HEK293 (cell line): ENCODE measurements around the gene IRX6.

Experiments
- CTCF ChIA-PET: fragments of 350-600 bp; formaldehyde crosslinking; extraction: SDS; loops from one replicate; lab custom pipeline; 2021; ENCODE audit warnings: antibody characterized with exemption; lab: Yijun Ruan, JAX
- POLR2A ChIA-PET: fragments of 300-600 bp; formaldehyde crosslinking; extraction: SDS; loops from one replicate; lab custom pipeline; 2020; ENCODE audit warnings: antibody characterized with exemption, inconsistent platforms; lab: Yijun Ruan, JAX
- H3K27ac ChIP-seq: fragments of 200-500 bp; sonication (Bioruptor generic); 2 replicates; pipeline ENCODE4 v1.5.1; 2014; ENCODE audit warnings: low read depth, low read length, control low read depth, inconsistent platforms; ENCODE audit errors: extremely low read depth
- H3K36me3 ChIP-seq, 2 experiments: fragments of 200-500 bp in 1 of 2; sonication (Bioruptor generic) in 1 of 2; 1 replicate in 1 of 2; 2 replicates in 1 of 2; pipeline ENCODE4 v1.5.1; 2014 to 2017; ENCODE audit warnings: inconsistent platforms in 2 of 2, low read length in 2 of 2; ENCODE audit not compliant: control insufficient read depth in 2 of 2, insufficient read depth in 1 of 2
- H3K4me1 ChIP-seq: fragments of 200-500 bp; sonication (Bioruptor generic); 2 replicates; pipeline ENCODE4 v1.5.1; 2014; ENCODE audit warnings: mild to moderate bottlenecking, low read length, inconsistent platforms; ENCODE audit not compliant: control insufficient read depth, insufficient read depth
- H3K4me3 ChIP-seq: 2 replicates; pipeline ENCODE4 v1.5.1; 2011; ENCODE audit warnings: low read depth, mild to moderate bottlenecking, control low read depth, low read length, moderate library complexity
- H3K9me3 ChIP-seq: fragments of 200-500 bp; sonication (Bioruptor generic); 2 replicates; pipeline ENCODE4 v1.5.1; 2014; ENCODE audit warnings: low read depth, low read length, inconsistent platforms; ENCODE audit not compliant: control insufficient read depth, insufficient read depth
- BCL11B ChIP-seq: fragments of 450-650 bp; formaldehyde crosslinking; IDR thresholded peaks from 2 replicates; pipeline ENCODE4 v1.5.1; 2016; ENCODE audit warnings: low read depth, missing biosample characterization, missing genetic modification characterization
- HOXA7 ChIP-seq: sonication (generic); formaldehyde crosslinking; IDR thresholded peaks from 2 replicates; pipeline ENCODE4 v1.8.1; 2022; ENCODE audit warnings: missing genetic modification reagents, borderline replicate concordance
- MYNN ChIP-seq: fragments of 450-650 bp; formaldehyde crosslinking; IDR thresholded peaks from 2 replicates; pipeline ENCODE4 v1.5.1; 2016; ENCODE audit warnings: missing biosample characterization, missing genetic modification characterization, borderline replicate concordance
- ZFP37 ChIP-seq: fragments of 450-650 bp; formaldehyde crosslinking; IDR thresholded peaks from 2 replicates; pipeline ENCODE4 v1.5.1; 2016; ENCODE audit warnings: missing biosample characterization, missing genetic modification characterization
- ZFP69B ChIP-seq: fragments of 450-650 bp; formaldehyde crosslinking; IDR thresholded peaks from 2 replicates; pipeline ENCODE4 v1.5.1; 2016; ENCODE audit warnings: missing biosample characterization, missing genetic modification characterization
- ZNF133 ChIP-seq: fragments of 450-650 bp; formaldehyde crosslinking; IDR thresholded peaks from 2 replicates; pipeline ENCODE4 v1.5.1; 2016; ENCODE audit warnings: missing biosample characterization, missing genetic modification characterization
- ZNF19 ChIP-seq: fragments of 450-650 bp; formaldehyde crosslinking; IDR thresholded peaks from 2 replicates; pipeline ENCODE4; 2016; ENCODE audit warnings: missing biosample characterization, missing genetic modification characterization, low read depth
- ZNF549 ChIP-seq: fragments of 450-650 bp; IDR thresholded peaks from 2 replicates; pipeline ENCODE4 v1.5.1; 2018; ENCODE audit warnings: missing biosample characterization, missing genetic modification characterization, mild to moderate bottlenecking, inconsistent platforms, moderate library complexity
- ZNF677 ChIP-seq: fragments of 450-650 bp; IDR thresholded peaks from 2 replicates; pipeline ENCODE4 v1.5.0; 2018; ENCODE audit warnings: missing biosample characterization, mild to moderate bottlenecking, missing genetic modification characterization, moderate library complexity
- ZNF707 ChIP-seq: fragments of 450-650 bp; formaldehyde crosslinking; IDR thresholded peaks from 2 replicates; pipeline ENCODE4 v1.5.1; 2016; ENCODE audit warnings: missing biosample characterization, missing genetic modification characterization
- TF ChIP-seq, protein P1 (sequence below): fragments of 450-650 bp; formaldehyde crosslinking; IDR thresholded peaks from 2 replicates; pipeline ENCODE4 v1.5.1; 2016; ENCODE audit warnings: missing biosample characterization, missing genetic modification characterization
- TF ChIP-seq, protein P2 (sequence below): fragments of 450-650 bp; formaldehyde crosslinking; IDR thresholded peaks from 2 replicates; pipeline ENCODE4 v1.5.1; 2016; ENCODE audit warnings: missing biosample characterization, missing genetic modification characterization
- TF ChIP-seq, protein P3 (sequence below): fragments of 450-650 bp; formaldehyde crosslinking; conservative IDR thresholded peaks from 2 replicates; pipeline ENCODE4 v1.5.1; 2016; ENCODE audit warnings: low read depth, missing biosample characterization, missing genetic modification characterization
- TF ChIP-seq, protein P4 (sequence below): fragments of 450-650 bp; IDR thresholded peaks from 2 replicates; pipeline ENCODE4 v1.5.1; 2018; ENCODE audit warnings: missing biosample characterization, missing genetic modification characterization
- TF ChIP-seq, protein P5 (sequence below): fragments of 450-650 bp; formaldehyde crosslinking; IDR thresholded peaks from 2 replicates; pipeline ENCODE4 v1.5.1; 2016; ENCODE audit warnings: missing biosample characterization, missing genetic modification characterization
- TF ChIP-seq, protein P6 (sequence below): fragments of 450-650 bp; formaldehyde crosslinking; IDR thresholded peaks from 2 replicates; pipeline ENCODE4 v1.5.1; 2016; ENCODE audit warnings: missing biosample characterization, missing genetic modification characterization
- TF ChIP-seq, protein P7 (sequence below): fragments of 450-650 bp; formaldehyde crosslinking; IDR thresholded peaks from 2 replicates; pipeline ENCODE4 v1.5.1; 2016; ENCODE audit warnings: missing biosample characterization, missing genetic modification characterization

Gene IRX6

DNA sequence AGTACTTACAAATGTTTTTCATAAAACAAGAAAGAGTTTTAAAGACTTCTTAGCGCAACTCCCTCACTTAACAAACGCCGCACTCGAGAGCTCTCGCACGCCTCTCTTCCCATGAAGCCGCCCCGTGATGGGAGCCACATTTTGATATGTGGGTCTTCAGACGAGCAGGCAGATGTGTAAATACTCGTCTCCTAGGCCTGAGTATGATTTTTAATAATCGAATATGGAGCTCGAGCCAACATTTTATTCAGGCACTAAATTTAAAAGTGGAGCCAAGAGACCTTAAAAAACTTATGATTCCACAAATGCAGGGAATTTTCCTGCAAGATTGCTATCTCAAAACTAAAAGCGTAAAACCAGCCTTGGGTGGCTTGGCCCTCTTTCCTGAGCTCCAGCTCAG lies 55.4 kb downstream of the IRX6 start:
- H3K4me3 ChIP-seq, result no peak overlapping the region
- TF ChIP-seq ZFP69B (tag by site-specific recombination) (no peak), ZNF707 (tag by site-specific recombination) (no peak), HOXA7 (CRISPR knock-in tag) (no peak), ZNF677 (tag by site-specific recombination) (no peak), MYNN (tag by site-specific recombination) (no peak), ZNF133 (tag by site-specific recombination) (no peak), BCL11B (tag by site-specific recombination) (no peak), ZNF549 (no peak), ZFP37 (tag by site-specific recombination) (no peak), ZNF19 (tag by site-specific recombination) (no peak)
- TF ChIP-seq, protein P1, sequence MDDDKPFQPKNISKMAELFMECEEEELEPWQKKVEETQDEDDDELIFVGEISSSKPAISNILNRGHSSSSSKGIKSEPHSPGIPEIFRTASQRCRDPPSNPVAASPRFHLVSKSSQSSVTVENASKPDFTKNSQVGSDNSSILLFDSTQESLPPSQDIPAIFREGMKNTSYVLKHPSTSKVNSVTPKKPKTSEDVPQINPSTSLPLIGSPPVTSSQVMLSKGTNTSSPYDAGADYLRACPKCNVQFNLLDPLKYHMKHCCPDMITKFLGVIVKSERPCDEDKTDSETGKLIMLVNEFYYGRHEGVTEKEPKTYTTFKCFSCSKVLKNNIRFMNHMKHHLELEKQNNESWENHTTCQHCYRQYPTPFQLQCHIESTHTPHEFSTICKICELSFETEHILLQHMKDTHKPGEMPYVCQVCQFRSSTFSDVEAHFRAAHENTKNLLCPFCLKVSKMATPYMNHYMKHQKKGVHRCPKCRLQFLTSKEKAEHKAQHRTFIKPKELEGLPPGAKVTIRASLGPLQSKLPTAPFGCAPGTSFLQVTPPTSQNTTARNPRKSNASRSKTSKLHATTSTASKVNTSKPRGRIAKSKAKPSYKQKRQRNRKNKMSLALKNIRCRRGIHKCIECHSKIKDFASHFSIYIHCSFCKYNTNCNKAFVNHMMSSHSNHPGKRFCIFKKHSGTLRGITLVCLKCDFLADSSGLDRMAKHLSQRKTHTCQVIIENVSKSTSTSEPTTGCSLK (tag by site-specific recombination), result no peak
- TF ChIP-seq, protein P2, sequence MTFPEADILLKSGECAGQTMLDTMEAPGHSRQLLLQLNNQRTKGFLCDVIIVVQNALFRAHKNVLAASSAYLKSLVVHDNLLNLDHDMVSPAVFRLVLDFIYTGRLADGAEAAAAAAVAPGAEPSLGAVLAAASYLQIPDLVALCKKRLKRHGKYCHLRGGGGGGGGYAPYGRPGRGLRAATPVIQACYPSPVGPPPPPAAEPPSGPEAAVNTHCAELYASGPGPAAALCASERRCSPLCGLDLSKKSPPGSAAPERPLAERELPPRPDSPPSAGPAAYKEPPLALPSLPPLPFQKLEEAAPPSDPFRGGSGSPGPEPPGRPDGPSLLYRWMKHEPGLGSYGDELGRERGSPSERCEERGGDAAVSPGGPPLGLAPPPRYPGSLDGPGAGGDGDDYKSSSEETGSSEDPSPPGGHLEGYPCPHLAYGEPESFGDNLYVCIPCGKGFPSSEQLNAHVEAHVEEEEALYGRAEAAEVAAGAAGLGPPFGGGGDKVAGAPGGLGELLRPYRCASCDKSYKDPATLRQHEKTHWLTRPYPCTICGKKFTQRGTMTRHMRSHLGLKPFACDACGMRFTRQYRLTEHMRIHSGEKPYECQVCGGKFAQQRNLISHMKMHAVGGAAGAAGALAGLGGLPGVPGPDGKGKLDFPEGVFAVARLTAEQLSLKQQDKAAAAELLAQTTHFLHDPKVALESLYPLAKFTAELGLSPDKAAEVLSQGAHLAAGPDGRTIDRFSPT (tag by site-specific recombination), result no peak
- TF ChIP-seq, protein P3, sequence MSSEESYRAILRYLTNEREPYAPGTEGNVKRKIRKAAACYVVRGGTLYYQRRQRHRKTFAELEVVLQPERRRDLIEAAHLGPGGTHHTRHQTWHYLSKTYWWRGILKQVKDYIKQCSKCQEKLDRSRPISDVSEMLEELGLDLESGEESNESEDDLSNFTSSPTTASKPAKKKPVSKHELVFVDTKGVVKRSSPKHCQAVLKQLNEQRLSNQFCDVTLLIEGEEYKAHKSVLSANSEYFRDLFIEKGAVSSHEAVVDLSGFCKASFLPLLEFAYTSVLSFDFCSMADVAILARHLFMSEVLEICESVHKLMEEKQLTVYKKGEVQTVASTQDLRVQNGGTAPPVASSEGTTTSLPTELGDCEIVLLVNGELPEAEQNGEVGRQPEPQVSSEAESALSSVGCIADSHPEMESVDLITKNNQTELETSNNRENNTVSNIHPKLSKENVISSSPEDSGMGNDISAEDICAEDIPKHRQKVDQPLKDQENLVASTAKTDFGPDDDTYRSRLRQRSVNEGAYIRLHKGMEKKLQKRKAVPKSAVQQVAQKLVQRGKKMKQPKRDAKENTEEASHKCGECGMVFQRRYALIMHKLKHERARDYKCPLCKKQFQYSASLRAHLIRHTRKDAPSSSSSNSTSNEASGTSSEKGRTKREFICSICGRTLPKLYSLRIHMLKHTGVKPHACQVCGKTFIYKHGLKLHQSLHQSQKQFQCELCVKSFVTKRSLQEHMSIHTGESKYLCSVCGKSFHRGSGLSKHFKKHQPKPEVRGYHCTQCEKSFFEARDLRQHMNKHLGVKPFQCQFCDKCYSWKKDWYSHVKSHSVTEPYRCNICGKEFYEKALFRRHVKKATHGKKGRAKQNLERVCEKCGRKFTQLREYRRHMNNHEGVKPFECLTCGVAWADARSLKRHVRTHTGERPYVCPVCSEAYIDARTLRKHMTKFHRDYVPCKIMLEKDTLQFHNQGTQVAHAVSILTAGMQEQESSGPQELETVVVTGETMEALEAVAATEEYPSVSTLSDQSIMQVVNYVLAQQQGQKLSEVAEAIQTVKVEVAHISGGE, result no peak
- TF ChIP-seq, protein P4, sequence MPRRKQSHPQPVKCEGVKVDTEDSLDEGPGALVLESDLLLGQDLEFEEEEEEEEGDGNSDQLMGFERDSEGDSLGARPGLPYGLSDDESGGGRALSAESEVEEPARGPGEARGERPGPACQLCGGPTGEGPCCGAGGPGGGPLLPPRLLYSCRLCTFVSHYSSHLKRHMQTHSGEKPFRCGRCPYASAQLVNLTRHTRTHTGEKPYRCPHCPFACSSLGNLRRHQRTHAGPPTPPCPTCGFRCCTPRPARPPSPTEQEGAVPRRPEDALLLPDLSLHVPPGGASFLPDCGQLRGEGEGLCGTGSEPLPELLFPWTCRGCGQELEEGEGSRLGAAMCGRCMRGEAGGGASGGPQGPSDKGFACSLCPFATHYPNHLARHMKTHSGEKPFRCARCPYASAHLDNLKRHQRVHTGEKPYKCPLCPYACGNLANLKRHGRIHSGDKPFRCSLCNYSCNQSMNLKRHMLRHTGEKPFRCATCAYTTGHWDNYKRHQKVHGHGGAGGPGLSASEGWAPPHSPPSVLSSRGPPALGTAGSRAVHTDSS (tag by site-specific recombination), result no peak
- TF ChIP-seq, protein P5, sequence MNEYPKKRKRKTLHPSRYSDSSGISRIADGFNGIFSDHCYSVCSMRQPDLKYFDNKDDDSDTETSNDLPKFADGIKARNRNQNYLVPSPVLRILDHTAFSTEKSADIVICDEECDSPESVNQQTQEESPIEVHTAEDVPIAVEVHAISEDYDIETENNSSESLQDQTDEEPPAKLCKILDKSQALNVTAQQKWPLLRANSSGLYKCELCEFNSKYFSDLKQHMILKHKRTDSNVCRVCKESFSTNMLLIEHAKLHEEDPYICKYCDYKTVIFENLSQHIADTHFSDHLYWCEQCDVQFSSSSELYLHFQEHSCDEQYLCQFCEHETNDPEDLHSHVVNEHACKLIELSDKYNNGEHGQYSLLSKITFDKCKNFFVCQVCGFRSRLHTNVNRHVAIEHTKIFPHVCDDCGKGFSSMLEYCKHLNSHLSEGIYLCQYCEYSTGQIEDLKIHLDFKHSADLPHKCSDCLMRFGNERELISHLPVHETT (tag by site-specific recombination), result no peak
- TF ChIP-seq, protein P6, sequence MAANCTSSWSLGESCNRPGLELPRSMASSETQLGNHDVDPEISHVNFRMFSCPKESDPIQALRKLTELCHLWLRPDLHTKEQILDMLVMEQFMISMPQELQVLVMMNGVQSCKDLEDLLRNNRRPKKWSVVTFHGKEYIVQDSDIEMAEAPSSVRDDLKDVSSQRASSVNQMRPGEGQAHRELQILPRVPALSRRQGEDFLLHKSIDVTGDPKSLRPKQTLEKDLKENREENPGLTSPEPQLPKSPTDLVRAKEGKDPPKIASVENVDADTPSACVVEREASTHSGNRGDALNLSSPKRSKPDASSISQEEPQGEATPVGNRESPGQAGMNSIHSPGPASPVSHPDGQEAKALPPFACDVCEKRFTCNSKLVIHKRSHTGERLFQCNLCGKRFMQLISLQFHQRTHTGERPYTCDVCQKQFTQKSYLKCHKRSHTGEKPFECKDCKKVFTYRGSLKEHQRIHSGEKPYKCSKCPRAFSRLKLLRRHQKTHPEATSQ (tag by site-specific recombination), result no peak
- TF ChIP-seq, protein P7, sequence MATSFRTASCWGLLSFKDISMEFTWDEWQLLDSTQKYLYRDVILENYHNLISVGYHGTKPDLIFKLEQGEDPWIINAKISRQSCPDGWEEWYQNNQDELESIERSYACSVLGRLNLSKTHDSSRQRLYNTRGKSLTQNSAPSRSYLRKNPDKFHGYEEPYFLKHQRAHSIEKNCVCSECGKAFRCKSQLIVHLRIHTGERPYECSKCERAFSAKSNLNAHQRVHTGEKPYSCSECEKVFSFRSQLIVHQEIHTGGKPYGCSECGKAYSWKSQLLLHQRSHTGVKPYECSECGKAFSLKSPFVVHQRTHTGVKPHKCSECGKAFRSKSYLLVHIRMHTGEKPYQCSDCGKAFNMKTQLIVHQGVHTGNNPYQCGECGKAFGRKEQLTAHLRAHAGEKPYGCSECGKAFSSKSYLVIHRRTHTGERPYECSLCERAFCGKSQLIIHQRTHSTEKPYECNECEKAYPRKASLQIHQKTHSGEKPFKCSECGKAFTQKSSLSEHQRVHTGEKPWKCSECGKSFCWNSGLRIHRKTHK (tag by site-specific recombination), result no peak
- TF ChIP-seq, all 188 proteins: peak for 0
- POLR2A ChIA-PET, result no interaction called here
- H3K27ac ChIP-seq, result no peak overlapping the region
- H3K4me1 ChIP-seq, result no peaks in the 10 kb centered on the region
- CTCF ChIA-PET, result interaction anchor here (0.7 kb wide), 1 partner anchor 1116 kb away, joined by 3 read pairs; no protein-coding TSS in a partner anchor
- H3K9me3 ChIP-seq, result no peaks in the 10 kb centered on the region
- H3K36me3 ChIP-seq, result no peaks in the 10 kb centered on the region
